GM21360 (cell line): ENCODE measurements around the gene CDKN1B.

Experiments used
- ATAC-seq: cut with Tn5 transposase; IDR thresholded peaks from one replicate; pipeline ENCODE4 v1.9.1; 2021; ENCODE audit warnings: mild to moderate bottlenecking, moderate library complexity; ENCODE audit not compliant: unreplicated experiment

The CDKN1B gene

GRCh38 chr12:12716793-12717585 lies at the start of gene CDKN1B:
CDKN1B (plus strand) TSS chr12:12717368; CDS start chr12:12717840, 472 bp downstream.
- ATAC-seq: peak; percentile 34

GRCh38 chr12:12668005-12668404 lies 49.2 kb upstream of the CDKN1B start:
- no peak for ATAC-seq

- ATAC-seq: no peak
Observed at GRCh38 chr12:12669020-12669419, 48.1 kb upstream of the CDKN1B start.

GRCh38 chr12:12671850-12672660 lies 45.1 kb upstream of the CDKN1B start:
- ATAC-seq: no peak

GRCh38 chr12:12673296-12673695 lies 43.9 kb upstream of the CDKN1B start:
- ATAC-seq: no peak

GRCh38 chr12:12676605-12677004 lies 40.6 kb upstream of the CDKN1B start:
- ATAC-seq: no peak

- no peak for ATAC-seq
Observed at GRCh38 chr12:12681061-12681765, 36.0 kb upstream of the CDKN1B start.

GRCh38 chr12:12682284-12682683 lies 34.9 kb upstream of the CDKN1B start:
- ATAC-seq: no peak

- no peak for ATAC-seq
Observed at GRCh38 chr12:12683136-12683697, 34.0 kb upstream of the CDKN1B start.

GRCh38 chr12:12683725-12684124 lies 33.4 kb upstream of the CDKN1B start:
- ATAC-seq: no peak

GRCh38 chr12:12684375-12685106 lies 32.6 kb upstream of the CDKN1B start:
- no peak for ATAC-seq

- no peak for ATAC-seq
Observed at GRCh38 chr12:12685305-12685704, 31.9 kb upstream of the CDKN1B start.

- no peak for ATAC-seq
Observed at GRCh38 chr12:12686472-12686871, 30.7 kb upstream of the CDKN1B start.

- ATAC-seq: no peak
Observed at GRCh38 chr12:12686925-12687324, 30.2 kb upstream of the CDKN1B start.

- ATAC-seq: no peak
Observed at GRCh38 chr12:12689647-12690300, 27.4 kb upstream of the CDKN1B start.

- no peak for ATAC-seq
Observed at GRCh38 chr12:12691549-12691948, 25.6 kb upstream of the CDKN1B start.

- ATAC-seq: no peak
Observed at GRCh38 chr12:12693111-12693671, 24.0 kb upstream of the CDKN1B start.

- peak; percentile 63 for ATAC-seq
Observed at GRCh38 chr12:12696562-12697383, 20.4 kb upstream of the CDKN1B start.

- ATAC-seq: no peak
Observed at GRCh38 chr12:12699345-12699744, 17.8 kb upstream of the CDKN1B start.
